RWPE2 (cell line): Measurements from ENCODE around the gene YBX1.

ENCODE experiments used
- ATAC-seq: fragments of 200-7000 bp; cut with Tn5 transposase; 3 replicates; pipeline ENCODE4 v1.9.1; 2021; ENCODE audit warnings: low read depth
- DNase-seq: peaks from one replicate; pipeline ENCODE4 v3.0.0-alpha.2; 2020; ENCODE audit warnings: low spot score
- H3K27ac ChIP-seq: fragments of 450-650 bp; 2 replicates; pipeline ENCODE4 v1.5.1; 2017; ENCODE audit warnings: mild to moderate bottlenecking; ENCODE audit not compliant: poor library complexity, severe bottlenecking
- H3K27me3 ChIP-seq: fragments of 250-450 bp; sonication (Bioruptor Pico); 2 replicates; pipeline ENCODE4 v1.5.1; 2021; ENCODE audit warnings: mild to moderate bottlenecking, moderate library complexity; ENCODE audit not compliant: insufficient read depth, poor library complexity, severe bottlenecking
- H3K36me3 ChIP-seq: fragments of 250-450 bp; sonication (Bioruptor Pico); 2 replicates; pipeline ENCODE4 v1.5.1; 2020; ENCODE audit warnings: low read depth, mild to moderate bottlenecking, moderate library complexity
- H3K4me1 ChIP-seq: fragments of 250-450 bp; sonication (Bioruptor Pico); 2 replicates; pipeline ENCODE4 v1.5.1; 2021; ENCODE audit warnings: mild to moderate bottlenecking, moderate library complexity; ENCODE audit not compliant: insufficient read depth, poor library complexity, severe bottlenecking
- H3K4me3 ChIP-seq: fragments of 250-450 bp; sonication (Bioruptor Pico); 2 replicates; pipeline ENCODE4 v1.5.1; 2021; ENCODE audit warnings: mild to moderate bottlenecking, moderate library complexity; ENCODE audit not compliant: severe bottlenecking
- H3K9me3 ChIP-seq: fragments of 250-450 bp; sonication (Bioruptor Pico); 2 replicates; pipeline ENCODE4 v1.5.1; 2021; ENCODE audit warnings: mild to moderate bottlenecking, moderate library complexity; ENCODE audit not compliant: severe bottlenecking
- TF ChIP-seq, protein P1 (sequence below): fragments of 450-650 bp; IDR thresholded peaks from one replicate; pipeline ENCODE4 v1.5.1; 2017; ENCODE audit warnings: mild to moderate bottlenecking, moderate library complexity; ENCODE audit not compliant: poor library complexity, severe bottlenecking

Gene YBX1

GRCh38 chr1:42742617-42743316 lies 60.5 kb downstream of the YBX1 start:
- Histone ChIP-seq H3K4me1 (peaks cover 12% of the 10 kb centered on the region), H3K27ac (peak overlapping the region; percentile 55), H3K9me3 (no peaks in the 10 kb centered on the region), H3K27me3 (no peaks in the 10 kb centered on the region), H3K36me3 (no peaks in the 10 kb centered on the region), H3K4me3 (no peak overlapping the region)
- TF ChIP-seq, protein P1, sequence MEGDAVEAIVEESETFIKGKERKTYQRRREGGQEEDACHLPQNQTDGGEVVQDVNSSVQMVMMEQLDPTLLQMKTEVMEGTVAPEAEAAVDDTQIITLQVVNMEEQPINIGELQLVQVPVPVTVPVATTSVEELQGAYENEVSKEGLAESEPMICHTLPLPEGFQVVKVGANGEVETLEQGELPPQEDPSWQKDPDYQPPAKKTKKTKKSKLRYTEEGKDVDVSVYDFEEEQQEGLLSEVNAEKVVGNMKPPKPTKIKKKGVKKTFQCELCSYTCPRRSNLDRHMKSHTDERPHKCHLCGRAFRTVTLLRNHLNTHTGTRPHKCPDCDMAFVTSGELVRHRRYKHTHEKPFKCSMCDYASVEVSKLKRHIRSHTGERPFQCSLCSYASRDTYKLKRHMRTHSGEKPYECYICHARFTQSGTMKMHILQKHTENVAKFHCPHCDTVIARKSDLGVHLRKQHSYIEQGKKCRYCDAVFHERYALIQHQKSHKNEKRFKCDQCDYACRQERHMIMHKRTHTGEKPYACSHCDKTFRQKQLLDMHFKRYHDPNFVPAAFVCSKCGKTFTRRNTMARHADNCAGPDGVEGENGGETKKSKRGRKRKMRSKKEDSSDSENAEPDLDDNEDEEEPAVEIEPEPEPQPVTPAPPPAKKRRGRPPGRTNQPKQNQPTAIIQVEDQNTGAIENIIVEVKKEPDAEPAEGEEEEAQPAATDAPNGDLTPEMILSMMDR = no peak
- DNase-seq (no peak), ATAC-seq (peak; percentile 15; the same call in 2 of the 3 replicates)

- Histone ChIP-seq H3K4me1 (peaks cover 12% of the 10 kb centered on the region), H3K27me3 (no peaks in the 10 kb centered on the region), H3K9me3 (no peaks in the 10 kb centered on the region), H3K4me3 (no peak overlapping the region), H3K36me3 (no peaks in the 10 kb centered on the region), H3K27ac (peak overlapping the region; percentile 55)
- ATAC-seq = peak; percentile 85
- TF ChIP-seq, protein P1 = no peak
- DNase-seq = no peak
These were observed 61.3 kb downstream of the YBX1 start for GRCh38 chr1:42743317-42744147.

GRCh38 chr1:42744148-42744413 lies 61.9 kb downstream of the YBX1 start:
- Histone ChIP-seq H3K27ac (no peak overlapping the region), H3K4me3 (no peak overlapping the region), H3K27me3 (no peaks in the 10 kb centered on the region), H3K36me3 (no peaks in the 10 kb centered on the region), H3K4me1 (peaks cover 12% of the 10 kb centered on the region), H3K9me3 (no peaks in the 10 kb centered on the region)
- DNase-seq (no peak), ATAC-seq (no peak)
- TF ChIP-seq, protein P1 = no peak

DNA sequence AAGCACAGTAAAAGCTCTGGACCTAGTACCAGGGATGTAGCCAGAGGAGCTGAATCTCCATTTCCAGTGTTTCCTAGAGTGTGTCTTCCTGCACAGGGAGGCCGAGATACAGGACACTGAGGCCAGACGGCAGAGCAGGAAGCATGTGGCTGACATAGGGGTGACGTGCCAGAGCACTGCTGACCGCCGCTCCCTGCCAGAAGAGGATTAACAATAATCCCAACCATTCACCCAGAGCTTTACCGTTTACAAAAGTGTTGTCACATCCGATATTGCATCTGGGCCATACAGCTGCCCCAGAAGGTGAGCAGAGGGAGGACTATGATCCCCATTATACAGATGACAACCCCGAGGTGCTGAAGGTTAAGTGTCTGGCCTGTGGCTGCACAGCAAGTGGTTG lies 63.6 kb downstream of the YBX1 start:
- ATAC-seq (no peak), DNase-seq (no peak)
- H3K27me3 ChIP-seq = no peaks in the 10 kb centered on the region
- H3K4me3 ChIP-seq = no peak overlapping the region
- H3K36me3 ChIP-seq = peaks cover 6% of the 10 kb centered on the region; the same call in 1 of the 2 replicates
- TF ChIP-seq, protein P1 = no peak
- H3K4me1 ChIP-seq = peaks cover 12% of the 10 kb centered on the region
- H3K27ac ChIP-seq = no peak overlapping the region
- H3K9me3 ChIP-seq = no peaks in the 10 kb centered on the region
